GM12878 (cell line): ENCODE results near the gene ATP6V1G3. TPM values are rescaled to one million over a fixed set of nuclear protein-coding genes. Genes with fewer than 3 reads are reported as not detected.

Source experiments
- ASH2L ChIP-seq: fragments of 300-600, 200-600 bp; sonication (generic); IDR thresholded peaks from 2 replicates; pipeline ENCODE4 v1.6.1; 2017; ENCODE audit warnings: low read depth, mild to moderate bottlenecking, borderline replicate concordance
- ATF7 ChIP-seq: fragments of 450-650 bp; IDR thresholded peaks from 2 replicates; pipeline ENCODE4 v1.6.1; 2016; ENCODE audit warnings: low read depth, mild to moderate bottlenecking
- BHLHE40 ChIP-seq, 2 experiments: fragments of 450-650 bp in 1 of 2; IDR thresholded peaks; 2 replicates each; pipeline ENCODE4 v1.6.1; 2011 to 2017; ENCODE audit warnings: low read depth in 2 of 2, borderline replicate concordance in 1 of 2, improper control_type of control experiment in 1 of 2, low read length in 1 of 2, mild to moderate bottlenecking in 1 of 2
- CBFB ChIP-seq: IDR thresholded peaks from 2 replicates; pipeline ENCODE4 v1.6.1; 2016; ENCODE audit warnings: antibody characterized with exemption, low read depth
- CHD1 ChIP-seq: IDR thresholded peaks from 2 replicates; pipeline ENCODE4 v1.6.1; 2012; ENCODE audit warnings: low read depth, low read length, improper control_type of control experiment
- CREM ChIP-seq: IDR thresholded peaks from 2 replicates; pipeline ENCODE4 v1.6.1; 2014; ENCODE audit warnings: antibody characterized with exemption, low read depth
- DPF2 ChIP-seq: fragments of 450-650 bp; IDR thresholded peaks from 2 replicates; pipeline ENCODE4 v1.6.1; 2017; ENCODE audit warnings: mild to moderate bottlenecking
- EZH2 ChIP-seq: IDR thresholded peaks from 2 replicates; pipeline ENCODE4 v1.6.1; 2012; ENCODE audit warnings: low read depth, mild to moderate bottlenecking, control low read depth, inconsistent platforms, low read length, borderline replicate concordance; ENCODE audit not compliant: control insufficient read depth
- GATAD2B ChIP-seq: fragments of 450-650 bp; conservative IDR thresholded peaks from 2 replicates; pipeline ENCODE4 v1.6.1; 2017; ENCODE audit warnings: low read depth, mild to moderate bottlenecking, moderate library complexity
- KAT2A ChIP-seq: conservative IDR thresholded peaks from 2 replicates; pipeline ENCODE4 v1.6.1; 2011; ENCODE audit warnings: low read depth, low read length; ENCODE audit not compliant: control insufficient read depth
- MTA2 ChIP-seq: fragments of 450-650 bp; IDR thresholded peaks from 2 replicates; pipeline ENCODE4 v1.6.1; 2016; ENCODE audit warnings: low read depth, mild to moderate bottlenecking, moderate library complexity
- MTA3 ChIP-seq: IDR thresholded peaks from 2 replicates; pipeline ENCODE4 v1.6.1; 2012; ENCODE audit warnings: low read length, inconsistent platforms, borderline replicate concordance
- MYC ChIP-seq: IDR thresholded peaks from 2 replicates; pipeline ENCODE4 v1.6.1; 2011; ENCODE audit warnings: mild to moderate bottlenecking, low read length, moderate library complexity, inconsistent platforms; ENCODE audit not compliant: insufficient read depth, insufficient replicate concordance, insufficient read length, severe bottlenecking
- NR2C2 ChIP-seq: IDR thresholded peaks from 2 replicates; pipeline ENCODE4 v1.6.1; 2011; ENCODE audit warnings: borderline replicate concordance, low read depth; ENCODE audit not compliant: control insufficient read depth, insufficient read length
- POLR2A ChIP-seq: IDR thresholded peaks from 2 replicates; pipeline ENCODE4 v1.6.1; 2011; ENCODE audit warnings: low read depth, mild to moderate bottlenecking, low read length
- RELA ChIP-seq: fragments of 450-650 bp; IDR thresholded peaks from 2 replicates; pipeline ENCODE4 v1.8.0; 2014; ENCODE audit warnings: borderline replicate concordance; ENCODE audit not compliant: partially characterized antibody
- SUPT20H ChIP-seq: IDR thresholded peaks from 2 replicates; pipeline ENCODE4 v1.6.1; 2011; ENCODE audit warnings: low read depth, mild to moderate bottlenecking, low read length, moderate library complexity, borderline replicate concordance; ENCODE audit not compliant: control insufficient read depth
- YBX1 ChIP-seq: fragments of 450-650 bp; IDR thresholded peaks from 2 replicates; pipeline ENCODE4 v1.6.1; 2016; ENCODE audit warnings: antibody characterized with exemption
- ZSCAN29 ChIP-seq: fragments of 450-650 bp; IDR thresholded peaks from 2 replicates; pipeline ENCODE4 v1.6.1; 2017; ENCODE audit warnings: mild to moderate bottlenecking, moderate library complexity
- polyA plus RNA-seq, 11 experiments: library from polyadenylated mRNA; depleted of rRNA in 4 of 11; unstranded in 6 of 11; stranded (reverse) in 5 of 11; fragments of >200 nt; fragmentation: Nextera tagmentation in 4 of 11; fragmentation: Illumina TruSeq in 1 of 11; extraction: Ambion mirVana in 4 of 11; extraction: Trizol in 1 of 11; gene quantifications; 1 replicate in 1 of 11; 2 replicates in 10 of 11; pipeline versions ENCODE4 v1.2.1 to v1.2.3, GENCODE V29; 2011 to 2016; ENCODE audit warnings: inconsistent platforms in 2 of 11, missing spikeins in 2 of 11, low read depth in 1 of 11
- total RNA-seq, 4 experiments: library from RNA; depleted of rRNA in 3 of 4; stranded (reverse); fragments of >200 nt in 3 of 4; fragmentation: Illumina TruSeq in 1 of 4; extraction: Trizol in 1 of 4; gene quantifications; 2 replicates each; pipeline versions ENCODE4 v1.2.1 to v1.2.3, GENCODE V29; 2013 to 2021
- TF ChIP-seq, protein P1 (sequence below): fragments of 450-650 bp; IDR thresholded peaks from 2 replicates; pipeline ENCODE4 v1.6.1; 2016; ENCODE audit warnings: mild to moderate bottlenecking, moderate library complexity, borderline replicate concordance
- TF ChIP-seq, protein P2 (sequence below): fragments of 450-650 bp; IDR thresholded peaks from 2 replicates; pipeline ENCODE4 v1.6.1; 2016; ENCODE audit warnings: mild to moderate bottlenecking
- TF ChIP-seq, protein P3 (sequence below): fragments of 150-350 bp; IDR thresholded peaks from 2 replicates; pipeline ENCODE4 v1.6.1; 2016; ENCODE audit warnings: low read depth, low read length

ATP6V1G3 gene
- total and polyA plus RNA-seq, 10 of the 15 experiments (the other 5 are each of a cell fraction or from before 2014, with no cell fraction given), result 0.22 TPM; not detected in 9

DNA sequence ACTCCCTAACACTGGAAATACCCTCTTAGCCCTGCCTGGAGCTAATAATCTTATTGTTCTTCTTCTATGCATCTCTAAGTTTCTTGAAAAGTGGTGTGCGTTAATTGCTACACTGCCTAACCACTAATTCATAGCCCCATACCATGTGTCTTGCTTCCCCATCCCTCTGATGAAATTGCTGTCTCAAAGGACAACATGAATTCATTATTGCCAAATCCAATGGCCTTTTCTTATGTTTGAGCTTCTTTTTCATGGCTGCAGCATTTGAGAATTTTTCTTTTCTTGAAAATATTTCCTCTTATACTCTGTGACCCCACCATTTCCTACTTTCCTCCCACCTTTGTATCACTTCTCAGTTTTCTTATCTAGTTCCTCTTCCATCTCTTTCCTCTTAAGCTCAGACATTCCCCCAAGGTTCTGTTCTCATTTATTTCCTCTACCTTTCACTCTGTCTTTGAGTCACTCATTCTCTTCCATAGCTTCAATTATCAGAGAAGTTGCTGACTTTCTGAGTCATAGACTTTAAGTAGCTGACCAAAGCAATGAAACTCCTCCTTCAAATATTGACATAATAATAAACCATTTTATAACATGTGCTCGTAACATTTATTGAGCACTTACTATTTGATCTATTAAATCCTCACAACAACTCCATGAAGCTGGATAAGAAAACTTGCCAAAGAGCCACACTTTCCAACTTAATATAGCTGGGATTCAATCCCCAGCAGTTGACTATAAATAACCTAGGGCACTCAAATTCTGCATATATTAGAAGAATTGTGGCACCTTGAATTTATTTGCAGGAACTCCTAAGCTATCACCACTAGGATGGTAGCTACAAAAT, 35.5 kb upstream of the ATP6V1G3 start (continued):
- TF ChIP-seq ASH2L (no peak), NR2C2 (no peak), CBFB (no peak), DPF2 (peak; percentile 42; the same call in 1 of the 2 replicates), POLR2A (no peak), BHLHE40 (IDR thresholded peaks at IDR 0.05; ENCODE audit: borderline replicate concordance in 1 of 2, low read depth in 2 of 2, low read length in 1 of 2) (no peak), MTA2 (peak; percentile 79), ZSCAN29 (no peak), MTA3 (no peak), ATF7 (peak; percentile 62), MYC (no peak), CREM (no peak), YBX1 (no peak), SUPT20H (no peak), CHD1 (no peak), GATAD2B (no peak), RELA (no peak), KAT2A (no peak), EZH2 (no peak)
- TF ChIP-seq, protein P1, sequence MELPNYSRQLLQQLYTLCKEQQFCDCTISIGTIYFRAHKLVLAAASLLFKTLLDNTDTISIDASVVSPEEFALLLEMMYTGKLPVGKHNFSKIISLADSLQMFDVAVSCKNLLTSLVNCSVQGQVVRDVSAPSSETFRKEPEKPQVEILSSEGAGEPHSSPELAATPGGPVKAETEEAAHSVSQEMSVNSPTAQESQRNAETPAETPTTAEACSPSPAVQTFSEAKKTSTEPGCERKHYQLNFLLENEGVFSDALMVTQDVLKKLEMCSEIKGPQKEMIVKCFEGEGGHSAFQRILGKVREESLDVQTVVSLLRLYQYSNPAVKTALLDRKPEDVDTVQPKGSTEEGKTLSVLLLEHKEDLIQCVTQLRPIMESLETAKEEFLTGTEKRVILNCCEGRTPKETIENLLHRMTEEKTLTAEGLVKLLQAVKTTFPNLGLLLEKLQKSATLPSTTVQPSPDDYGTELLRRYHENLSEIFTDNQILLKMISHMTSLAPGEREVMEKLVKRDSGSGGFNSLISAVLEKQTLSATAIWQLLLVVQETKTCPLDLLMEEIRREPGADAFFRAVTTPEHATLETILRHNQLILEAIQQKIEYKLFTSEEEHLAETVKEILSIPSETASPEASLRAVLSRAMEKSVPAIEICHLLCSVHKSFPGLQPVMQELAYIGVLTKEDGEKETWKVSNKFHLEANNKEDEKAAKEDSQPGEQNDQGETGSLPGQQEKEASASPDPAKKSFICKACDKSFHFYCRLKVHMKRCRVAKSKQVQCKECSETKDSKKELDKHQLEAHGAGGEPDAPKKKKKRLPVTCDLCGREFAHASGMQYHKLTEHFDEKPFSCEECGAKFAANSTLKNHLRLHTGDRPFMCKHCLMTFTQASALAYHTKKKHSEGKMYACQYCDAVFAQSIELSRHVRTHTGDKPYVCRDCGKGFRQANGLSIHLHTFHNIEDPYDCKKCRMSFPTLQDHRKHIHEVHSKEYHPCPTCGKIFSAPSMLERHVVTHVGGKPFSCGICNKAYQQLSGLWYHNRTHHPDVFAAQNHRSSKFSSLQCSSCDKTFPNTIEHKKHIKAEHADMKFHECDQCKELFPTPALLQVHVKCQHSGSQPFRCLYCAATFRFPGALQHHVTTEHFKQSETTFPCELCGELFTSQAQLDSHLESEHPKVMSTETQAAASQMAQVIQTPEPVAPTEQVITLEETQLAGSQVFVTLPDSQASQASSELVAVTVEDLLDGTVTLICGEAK, result no peak
- TF ChIP-seq, protein P2, sequence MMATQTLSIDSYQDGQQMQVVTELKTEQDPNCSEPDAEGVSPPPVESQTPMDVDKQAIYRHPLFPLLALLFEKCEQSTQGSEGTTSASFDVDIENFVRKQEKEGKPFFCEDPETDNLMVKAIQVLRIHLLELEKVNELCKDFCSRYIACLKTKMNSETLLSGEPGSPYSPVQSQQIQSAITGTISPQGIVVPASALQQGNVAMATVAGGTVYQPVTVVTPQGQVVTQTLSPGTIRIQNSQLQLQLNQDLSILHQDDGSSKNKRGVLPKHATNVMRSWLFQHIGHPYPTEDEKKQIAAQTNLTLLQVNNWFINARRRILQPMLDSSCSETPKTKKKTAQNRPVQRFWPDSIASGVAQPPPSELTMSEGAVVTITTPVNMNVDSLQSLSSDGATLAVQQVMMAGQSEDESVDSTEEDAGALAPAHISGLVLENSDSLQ, result peak; percentile 53; the same call in 1 of the 2 replicates
- TF ChIP-seq, protein P3, sequence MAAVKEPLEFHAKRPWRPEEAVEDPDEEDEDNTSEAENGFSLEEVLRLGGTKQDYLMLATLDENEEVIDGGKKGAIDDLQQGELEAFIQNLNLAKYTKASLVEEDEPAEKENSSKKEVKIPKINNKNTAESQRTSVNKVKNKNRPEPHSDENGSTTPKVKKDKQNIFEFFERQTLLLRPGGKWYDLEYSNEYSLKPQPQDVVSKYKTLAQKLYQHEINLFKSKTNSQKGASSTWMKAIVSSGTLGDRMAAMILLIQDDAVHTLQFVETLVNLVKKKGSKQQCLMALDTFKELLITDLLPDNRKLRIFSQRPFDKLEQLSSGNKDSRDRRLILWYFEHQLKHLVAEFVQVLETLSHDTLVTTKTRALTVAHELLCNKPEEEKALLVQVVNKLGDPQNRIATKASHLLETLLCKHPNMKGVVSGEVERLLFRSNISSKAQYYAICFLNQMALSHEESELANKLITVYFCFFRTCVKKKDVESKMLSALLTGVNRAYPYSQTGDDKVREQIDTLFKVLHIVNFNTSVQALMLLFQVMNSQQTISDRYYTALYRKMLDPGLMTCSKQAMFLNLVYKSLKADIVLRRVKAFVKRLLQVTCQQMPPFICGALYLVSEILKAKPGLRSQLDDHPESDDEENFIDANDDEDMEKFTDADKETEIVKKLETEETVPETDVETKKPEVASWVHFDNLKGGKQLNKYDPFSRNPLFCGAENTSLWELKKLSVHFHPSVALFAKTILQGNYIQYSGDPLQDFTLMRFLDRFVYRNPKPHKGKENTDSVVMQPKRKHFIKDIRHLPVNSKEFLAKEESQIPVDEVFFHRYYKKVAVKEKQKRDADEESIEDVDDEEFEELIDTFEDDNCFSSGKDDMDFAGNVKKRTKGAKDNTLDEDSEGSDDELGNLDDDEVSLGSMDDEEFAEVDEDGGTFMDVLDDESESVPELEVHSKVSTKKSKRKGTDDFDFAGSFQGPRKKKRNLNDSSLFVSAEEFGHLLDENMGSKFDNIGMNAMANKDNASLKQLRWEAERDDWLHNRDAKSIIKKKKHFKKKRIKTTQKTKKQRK, result no peak
